Right lobe of liver (tissue), 6 donors: ENCODE results near the gene TDRD12. TPM values are rescaled to one million over a fixed set of nuclear protein-coding genes. Genes with fewer than 3 reads are reported as not detected.
"Not testable (repeated sequence)": the region's sequence is repeated elsewhere in the genome, so short reads cannot be mapped to it uniquely, and the experiment has no call there.

Source experiments
- ATAC-seq, 4 donors: fragments of 200-7000 bp; cut with Tn5 transposase; one replicate each; pipeline ENCODE4 v1.9.1; 2020; ENCODE audit warnings: mild to moderate bottlenecking in 4 of 4, moderate library complexity in 4 of 4
- DNase-seq, 3 donors: peaks; one replicate each; pipeline ENCODE4 v3.0.0-alpha.2; 2020
- H3K27ac ChIP-seq, 3 donors: fragments of 200-600 bp; one replicate each; pipeline ENCODE4 v1.8.0; 2022
- H3K27me3 ChIP-seq, 2 donors: fragments of 200-600 bp; one replicate each; pipeline ENCODE4 v1.8.0; 2022
- H3K36me3 ChIP-seq, 4 donors: fragments of 200-600 bp; sonication (generic) in 1 of 4; one replicate each; pipeline versions ENCODE4 v1.5.1 to v1.8.0; 2017 to 2022; ENCODE audit warnings: control low read depth in 1 of 4
- H3K4me1 ChIP-seq, 4 donors: fragments of 200-600 bp; sonication (generic) in 1 of 4; one replicate each; pipeline versions ENCODE4 v1.5.1 to v1.8.0; 2017 to 2022; ENCODE audit warnings: control low read depth in 1 of 4
- H3K4me3 ChIP-seq, 3 donors: fragments of 200-600 bp; one replicate each; pipeline ENCODE4 v1.8.0; 2022
- H3K9me3 ChIP-seq, 4 donors: fragments of 200-600 bp; sonication (generic) in 1 of 4; one replicate each; pipeline versions ENCODE4 v1.5.1 to v1.8.0; 2017 to 2022; ENCODE audit warnings: control low read depth in 1 of 4
- POLR2A ChIP-seq: fragments of 450-650 bp; IDR thresholded peaks from one replicate; pipeline ENCODE4 v1.6.1; 2017; ENCODE audit warnings: antibody characterized with exemption, mild to moderate bottlenecking
- WGBS: methylation state at CpG from one replicate; pipeline ENCODE4 v1.1.6; 2018; ENCODE audit warnings: low coverage, low lambda C conversion rate; ENCODE audit not compliant: insufficient coverage; ENCODE audit errors: missing lambda C conversion rate; 5-methylcytosine and 5-hydroxymethylcytosine counted together
- intact Hi-C, 2 donors: fragments of 100-400 bp; cut with DNase I; formaldehyde crosslinking; loops; one replicate each; pipeline versions ENCODE4 v1.11.2 to v1.14.1; 2022
- total RNA-seq, 6 experiments: library from RNA; depleted of rRNA in 2 of 6; stranded (reverse); fragments of >200 nt in 2 of 6; fragmentation: NEBNext Ultra II Directional in 3 of 6; extraction: Animal tissue kit (Norgen Biotek cat#: 25700) in 3 of 6; gene quantifications; one replicate each; pipeline versions ENCODE4 v1.1.0 to v1.2.4, GENCODE V29; 2016 to 2023
- TF ChIP-seq, protein P1 (sequence below), 4 donors: fragments of 200-600 bp in 3 of 4; fragments of 450-650 bp in 1 of 4; IDR thresholded peaks; one replicate each; pipeline versions ENCODE4 v1.5.1 to v1.8.0; 2016 to 2022; ENCODE audit warnings: antibody characterized with exemption in 4 of 4, mild to moderate bottlenecking in 2 of 4
- donor health status: DM: no; HTN: yes; CAD: no.
- donor health status: DM: no; HTN: no; CAD: no.
- donor health status: DM: no; HTN: no; CAD: no.
- donor health status: DM: no; HTN: yes; CAD: no.
- donor health status: DM: no; HTN: yes; CAD: no.

TDRD12 gene
- total RNA-seq, 6 experiments from 2014 or later, result 0.17 TPM; not detected in 5

DNA sequence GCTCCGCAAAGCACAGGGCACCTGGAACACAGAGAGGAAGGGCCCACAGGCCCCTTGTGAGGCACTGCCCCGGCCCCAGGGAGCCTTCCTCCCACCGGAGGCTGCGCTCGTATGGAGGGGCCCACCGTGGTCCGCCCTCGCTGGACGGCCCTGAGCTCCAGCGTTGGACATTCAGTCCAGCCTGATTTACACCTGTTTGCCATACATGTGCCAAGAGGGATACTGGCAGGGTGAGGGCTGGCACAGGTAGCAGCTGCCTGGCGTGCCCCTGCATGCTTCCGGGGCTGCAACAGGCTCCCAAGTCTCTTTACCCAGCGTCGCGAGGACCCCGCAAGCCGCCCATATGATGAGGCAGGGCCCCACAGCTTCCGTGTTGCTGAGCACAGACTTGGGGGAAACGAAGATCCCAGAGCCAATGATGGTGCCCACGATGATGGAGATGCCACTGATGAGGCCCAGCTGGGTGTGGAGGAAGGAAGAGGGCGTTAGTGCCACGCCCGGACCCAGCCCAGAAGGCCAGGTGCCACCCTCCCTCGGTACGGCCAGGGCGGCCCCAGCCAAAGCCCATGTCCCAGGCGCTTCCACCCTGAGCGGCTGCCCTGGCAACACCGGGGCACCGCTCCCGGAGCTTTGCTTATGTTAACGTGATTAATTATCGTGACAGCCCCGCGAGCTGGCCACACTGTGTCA lies 144.9 kb downstream of the TDRD12 start:
- WGBS, result 95% methylated on average over 6 of the region's 35 CpGs
- no peak for TF ChIP-seq POLR2A
- TF ChIP-seq, protein P1, sequence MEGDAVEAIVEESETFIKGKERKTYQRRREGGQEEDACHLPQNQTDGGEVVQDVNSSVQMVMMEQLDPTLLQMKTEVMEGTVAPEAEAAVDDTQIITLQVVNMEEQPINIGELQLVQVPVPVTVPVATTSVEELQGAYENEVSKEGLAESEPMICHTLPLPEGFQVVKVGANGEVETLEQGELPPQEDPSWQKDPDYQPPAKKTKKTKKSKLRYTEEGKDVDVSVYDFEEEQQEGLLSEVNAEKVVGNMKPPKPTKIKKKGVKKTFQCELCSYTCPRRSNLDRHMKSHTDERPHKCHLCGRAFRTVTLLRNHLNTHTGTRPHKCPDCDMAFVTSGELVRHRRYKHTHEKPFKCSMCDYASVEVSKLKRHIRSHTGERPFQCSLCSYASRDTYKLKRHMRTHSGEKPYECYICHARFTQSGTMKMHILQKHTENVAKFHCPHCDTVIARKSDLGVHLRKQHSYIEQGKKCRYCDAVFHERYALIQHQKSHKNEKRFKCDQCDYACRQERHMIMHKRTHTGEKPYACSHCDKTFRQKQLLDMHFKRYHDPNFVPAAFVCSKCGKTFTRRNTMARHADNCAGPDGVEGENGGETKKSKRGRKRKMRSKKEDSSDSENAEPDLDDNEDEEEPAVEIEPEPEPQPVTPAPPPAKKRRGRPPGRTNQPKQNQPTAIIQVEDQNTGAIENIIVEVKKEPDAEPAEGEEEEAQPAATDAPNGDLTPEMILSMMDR (IDR thresholded peaks at IDR 0.05), result no peak
- H3K27me3 ChIP-seq, result no peaks in the 10 kb centered on the region
- H3K4me3 ChIP-seq, result no peak overlapping the region
- no peak for ATAC-seq
- no peak for DNase-seq
- intact Hi-C loops, result no loop called here
- no peaks in the 10 kb centered on the region for H3K4me1 ChIP-seq
- no peaks in the 10 kb centered on the region for H3K9me3 ChIP-seq
- H3K36me3 ChIP-seq, result peaks cover 0 to 11% (median under 1%) of the 10 kb centered on the region in 4 donors
- no peak overlapping the region for H3K27ac ChIP-seq

DNA sequence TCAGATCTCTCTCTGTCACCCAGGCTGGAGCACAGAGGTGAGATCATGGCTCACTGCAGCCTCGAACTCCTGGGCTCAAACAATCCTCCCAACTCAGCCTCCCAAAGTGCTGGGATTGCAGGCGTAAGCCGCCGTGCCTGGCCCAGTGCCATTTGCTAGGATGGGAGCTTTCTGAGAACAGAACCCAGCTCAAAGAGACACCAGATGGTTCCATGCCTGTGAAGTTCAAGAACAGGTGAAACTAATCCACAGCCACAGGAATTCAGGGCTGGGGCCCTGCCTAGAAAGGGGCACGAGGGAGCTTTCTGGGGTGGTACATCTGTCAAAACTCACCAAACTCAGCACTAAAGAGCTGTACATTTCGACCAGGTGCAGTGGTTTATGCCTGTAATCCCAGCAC lies 145.8 kb downstream of the TDRD12 start:
- Histone ChIP-seq H3K9me3 (no peaks in the 10 kb centered on the region), H3K27me3 (no peaks in the 10 kb centered on the region), H3K4me3 (no peak overlapping the region), H3K4me1 (peaks cover 0 to 5% (median 2%) of the 10 kb centered on the region in 4 donors), H3K27ac (no peak overlapping the region), H3K36me3 (peaks cover 0 to 11% (median under 1%) of the 10 kb centered on the region in 4 donors)
- ATAC-seq, result no peak
- intact Hi-C loops, result no loop called here
- peak in 1 of 3 donors; percentile 19 for DNase-seq
- WGBS, result 89% methylated on average over 4 of the region's 6 CpGs
- no peak for TF ChIP-seq POLR2A
- TF ChIP-seq, protein P1 (IDR thresholded peaks at IDR 0.05), result no peak

DNA sequence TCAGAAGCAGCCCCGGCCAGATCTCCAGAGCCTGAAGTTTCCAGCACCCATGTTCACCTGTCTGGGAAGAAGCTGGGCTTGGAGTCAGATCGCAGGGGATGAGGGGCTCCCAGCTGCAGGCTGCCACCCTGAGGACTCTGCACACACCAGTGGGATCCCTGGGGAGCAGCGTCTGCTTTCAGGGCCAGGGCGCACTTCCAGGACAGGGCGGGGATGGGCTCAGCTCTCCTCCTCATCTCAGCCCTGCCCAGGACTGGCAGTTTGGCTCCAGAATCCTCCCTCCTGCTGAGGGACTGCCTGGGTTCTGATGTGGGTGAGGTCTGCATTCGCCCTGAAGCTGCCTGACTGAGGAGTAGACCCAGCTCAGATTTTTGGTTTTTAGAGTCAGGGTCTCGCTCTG lies 146.5 kb downstream of the TDRD12 start:
- no peak overlapping the region for H3K27ac ChIP-seq
- H3K27me3 ChIP-seq, result no peaks in the 10 kb centered on the region
- TF ChIP-seq POLR2A, result no peak
- TF ChIP-seq, protein P1 (IDR thresholded peaks at IDR 0.05), result no peak
- no CpG with 5 or more reads among the region's 7 CpGs for WGBS
- H3K9me3 ChIP-seq, result no peaks in the 10 kb centered on the region
- intact Hi-C loops, result no loop called here
- H3K36me3 ChIP-seq, result peaks cover 0 to 11% (median under 1%) of the 10 kb centered on the region in 4 donors
- peaks cover 0 to 12% (median 5%) of the 10 kb centered on the region in 4 donors for H3K4me1 ChIP-seq
- ATAC-seq, result no peak
- DNase-seq, result no peak
- no peak overlapping the region for H3K4me3 ChIP-seq

DNA sequence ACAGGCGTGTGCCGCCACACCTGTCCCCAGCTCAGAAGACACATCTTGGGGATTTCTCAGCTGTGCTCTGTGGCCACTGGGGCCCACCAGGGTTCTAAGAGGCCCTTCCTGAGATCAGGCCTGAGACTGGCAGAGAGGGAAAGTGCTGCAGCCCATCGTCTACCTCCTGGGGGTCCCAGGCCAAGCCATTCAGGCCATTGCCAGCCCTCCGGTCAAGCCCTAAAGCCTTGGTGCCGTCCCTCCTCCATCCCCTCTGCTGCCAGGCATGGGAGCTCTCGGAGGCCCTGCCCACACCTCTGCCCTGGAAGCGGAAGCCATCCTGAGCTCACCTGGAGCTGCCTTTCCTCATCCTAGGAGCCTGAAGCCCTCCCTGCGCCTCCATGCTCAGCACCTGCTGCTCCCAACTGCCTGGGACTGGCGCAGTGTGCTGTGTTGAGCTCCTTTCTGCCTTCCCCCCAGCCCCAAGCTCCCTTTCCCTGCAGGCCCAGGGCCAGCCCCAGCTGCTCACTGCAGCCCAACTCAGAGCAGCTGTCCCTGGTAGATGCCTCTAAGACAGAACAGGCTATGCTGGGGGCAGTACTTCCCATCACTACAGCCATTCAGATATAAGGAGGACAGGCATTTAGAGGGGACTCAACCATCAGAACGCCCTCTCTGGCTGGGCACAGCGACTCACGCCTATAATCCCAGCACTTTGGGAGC lies 147.1 kb downstream of the TDRD12 start:
- H3K27me3 ChIP-seq, result no peaks in the 10 kb centered on the region
- ATAC-seq, result no peak
- H3K4me3 ChIP-seq, result no peak overlapping the region
- peaks cover 0 to 13% (median 5%) of the 10 kb centered on the region in 4 donors for H3K4me1 ChIP-seq
- no peak overlapping the region for H3K27ac ChIP-seq
- TF ChIP-seq, protein P1 (IDR thresholded peaks at IDR 0.05), result no peak
- TF ChIP-seq POLR2A, result no peak
- H3K9me3 ChIP-seq, result no peaks in the 10 kb centered on the region
- no peak for DNase-seq
- intact Hi-C loops, result no loop called here
- H3K36me3 ChIP-seq, result peaks cover 0 to 11% (median under 1%) of the 10 kb centered on the region in 4 donors
- no CpG with 5 or more reads among the region's 12 CpGs for WGBS

DNA sequence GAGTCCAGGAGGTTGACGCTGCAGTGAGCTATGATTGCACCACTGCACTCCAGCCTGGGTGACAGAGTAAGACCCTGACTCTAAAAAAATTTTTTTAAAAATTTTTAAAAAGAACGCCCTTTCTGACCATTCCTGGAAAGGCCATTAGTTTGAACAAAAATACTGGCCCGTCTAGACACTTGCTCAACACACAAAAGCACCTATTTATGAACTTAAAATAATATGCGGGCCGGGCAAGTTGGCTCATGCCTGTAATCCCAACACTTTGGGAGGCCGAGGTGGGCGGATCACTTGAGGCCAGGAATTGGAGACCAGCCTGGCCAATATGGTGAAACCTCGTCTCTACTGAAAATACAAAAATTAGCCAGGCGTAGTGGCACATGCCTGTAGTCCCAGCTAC lies 147.9 kb downstream of the TDRD12 start:
- WGBS, result 93% methylated on average over 8 of the region's 9 CpGs
- H3K4me3 ChIP-seq, H3K27ac ChIP-seq, H3K9me3 ChIP-seq, H3K27me3 ChIP-seq, intact Hi-C loops, DNase-seq, ATAC-seq: not testable (repeated sequence)
- peaks cover 0 to 11% (median under 1%) of the 10 kb centered on the region in 4 donors for H3K36me3 ChIP-seq
- peaks cover 0 to 13% (median 5%) of the 10 kb centered on the region in 4 donors for H3K4me1 ChIP-seq
